HL-60/S4 treated with retinoic acid at 250 ng/mL for 4 days and 3 days (cell line): ENCODE measurements around the gene MYRF.

Source experiments
- in situ Hi-C: fragments of 300-500 bp; cut with MboI; formaldehyde crosslinking; loops from 2 replicates; pipeline ENCODE4 v1.7.0; 2022; ENCODE audit warnings: low sequenced_read_pairs

MYRF gene

GRCh38 chr11:61837411-61838005 is 85.1 kb downstream of the MYRF start:
- in situ Hi-C loops = no loop called here
